BE2C (cell line): ENCODE data around the gene ADSL.
"Not testable (repeated sequence)": the region's sequence is repeated elsewhere in the genome, so short reads cannot be mapped to it uniquely, and the experiment has no call there.

ENCODE experiments used
- DNase-seq: peaks from one replicate; pipeline ENCODE4 v3.0.0-alpha.2; 2020
- H3K27me3 ChIP-seq: fragments of 250-450 bp; sonication (Bioruptor Pico); 2 replicates; pipeline ENCODE4 v1.5.1; 2020; ENCODE audit warnings: mild to moderate bottlenecking
- H3K36me3 ChIP-seq: fragments of 250-450 bp; sonication (Bioruptor Pico); 2 replicates; pipeline ENCODE4 v1.5.1; 2020; ENCODE audit warnings: mild to moderate bottlenecking
- H3K4me1 ChIP-seq: fragments of 250-450 bp; sonication (Bioruptor Pico); 2 replicates; pipeline ENCODE4 v1.5.1; 2020
- H3K4me3 ChIP-seq: 2 replicates; pipeline ENCODE4 v1.5.1; 2011; ENCODE audit warnings: low read depth, low read length
- H3K9me3 ChIP-seq: fragments of 250-450 bp; sonication (Bioruptor Pico); 2 replicates; pipeline ENCODE4 v1.5.1; 2020
- CTCF ChIP-seq: IDR thresholded peaks from 2 replicates; pipeline ENCODE4 v1.5.1; 2012; ENCODE audit warnings: mild to moderate bottlenecking, low read depth, low read length

Gene ADSL

GRCh38 chr22:40308999-40309573 lies 37.2 kb upstream of the ADSL start:
- Histone ChIP-seq H3K9me3 (no peaks in the 10 kb centered on the region), H3K27me3 (no peaks in the 10 kb centered on the region), H3K4me1 (peaks cover 5% of the 10 kb centered on the region; the same call in 1 of the 2 replicates), H3K36me3 (peaks cover 62% of the 10 kb centered on the region), H3K4me3 (no peak overlapping the region)
- no peak for DNase-seq
- no peak for TF ChIP-seq CTCF

GRCh38 chr22:40309631-40310030 lies 36.7 kb upstream of the ADSL start:
- Histone ChIP-seq H3K9me3 (no peaks in the 10 kb centered on the region), H3K27me3 (no peaks in the 10 kb centered on the region), H3K4me1 (peaks cover 5% of the 10 kb centered on the region; the same call in 1 of the 2 replicates), H3K4me3 (no peak overlapping the region), H3K36me3 (peaks cover 68% of the 10 kb centered on the region)
- DNase-seq, result no peak
- TF ChIP-seq CTCF, result no peak

GRCh38 chr22:40310081-40310767 lies 36.1 kb upstream of the ADSL start:
- TF ChIP-seq CTCF, result no peak
- H3K27me3 ChIP-seq, result no peaks in the 10 kb centered on the region
- H3K9me3 ChIP-seq, result no peaks in the 10 kb centered on the region
- peaks cover 5% of the 10 kb centered on the region; the same call in 1 of the 2 replicates for H3K4me1 ChIP-seq
- no peak overlapping the region for H3K4me3 ChIP-seq
- DNase-seq, result no peak
- peaks cover 74% of the 10 kb centered on the region for H3K36me3 ChIP-seq

GRCh38 chr22:40310768-40311120 lies 35.6 kb upstream of the ADSL start:
- TF ChIP-seq CTCF, result no peak
- Histone ChIP-seq H3K9me3 (no peaks in the 10 kb centered on the region), H3K27me3 (no peaks in the 10 kb centered on the region), H3K4me1 (peaks cover 5% of the 10 kb centered on the region; the same call in 1 of the 2 replicates), H3K4me3 (no peak overlapping the region), H3K36me3 (peaks cover 77% of the 10 kb centered on the region)
- DNase-seq, result no peak

- H3K4me3 ChIP-seq, H3K9me3 ChIP-seq, H3K4me1 ChIP-seq, H3K27me3 ChIP-seq, DNase-seq: not testable (repeated sequence)
- H3K36me3 ChIP-seq, result peaks cover 83% of the 10 kb centered on the region
Observed at GRCh38 chr22:40311646-40312045, 34.7 kb upstream of the ADSL start.

- no peak for DNase-seq
- no peak overlapping the region for H3K4me3 ChIP-seq
- no peaks in the 10 kb centered on the region for H3K9me3 ChIP-seq
- no peaks in the 10 kb centered on the region for H3K27me3 ChIP-seq
- peaks cover 5% of the 10 kb centered on the region; the same call in 1 of the 2 replicates for H3K4me1 ChIP-seq
- H3K36me3 ChIP-seq, result peaks cover 87% of the 10 kb centered on the region
- TF ChIP-seq CTCF, result no peak
Observed at GRCh38 chr22:40312050-40312449, 34.2 kb upstream of the ADSL start.
